Neutrophil (primary cell): Measurements from ENCODE around the gene SERPINB10.

Source experiments
- H3K27ac ChIP-seq: fragments of 200-600 bp; sonication (generic); 2 replicates; pipeline ENCODE4 v1.5.1; 2016; ENCODE audit warnings: mild to moderate bottlenecking, moderate library complexity
- H3K27me3 ChIP-seq: fragments of 200-600 bp; sonication (generic); 2 replicates; pipeline ENCODE4 v1.6.0; 2016; ENCODE audit warnings: mild to moderate bottlenecking
- H3K36me3 ChIP-seq: fragments of 200-600 bp; sonication (generic); 2 replicates; pipeline ENCODE4 v1.5.1; 2017
- H3K4me1 ChIP-seq, 2 experiments: fragments of 200-600 bp in 1 of 2; sonication (generic) in 1 of 2; 1 replicate in 1 of 2; 2 replicates in 1 of 2; pipeline versions ENCODE4 v1.5.1 to v1.6.1; 2013 to 2016; ENCODE audit warnings: low read depth in 1 of 2, low read length in 1 of 2, mild to moderate bottlenecking in 1 of 2, moderate library complexity in 1 of 2; ENCODE audit not compliant: control insufficient read depth in 1 of 2, insufficient read depth in 1 of 2
- H3K4me3 ChIP-seq, 2 experiments: fragments of 200-600 bp in 1 of 2; sonication (generic) in 1 of 2; 1 replicate in 1 of 2; 2 replicates in 1 of 2; pipeline ENCODE4 v1.5.1; 2013 to 2016; ENCODE audit warnings: low read depth in 1 of 2, low read length in 1 of 2, mild to moderate bottlenecking in 1 of 2, moderate library complexity in 1 of 2
- H3K9me3 ChIP-seq: fragments of 200-600 bp; sonication (generic); 2 replicates; pipeline ENCODE4 v1.5.1; 2016
- TF ChIP-seq, protein P1 (sequence below): fragments of 200-600 bp; sonication (generic); IDR thresholded peaks from 2 replicates; pipeline ENCODE4 v1.5.1; 2016; ENCODE audit warnings: antibody characterized with exemption

SERPINB10 gene

DNA sequence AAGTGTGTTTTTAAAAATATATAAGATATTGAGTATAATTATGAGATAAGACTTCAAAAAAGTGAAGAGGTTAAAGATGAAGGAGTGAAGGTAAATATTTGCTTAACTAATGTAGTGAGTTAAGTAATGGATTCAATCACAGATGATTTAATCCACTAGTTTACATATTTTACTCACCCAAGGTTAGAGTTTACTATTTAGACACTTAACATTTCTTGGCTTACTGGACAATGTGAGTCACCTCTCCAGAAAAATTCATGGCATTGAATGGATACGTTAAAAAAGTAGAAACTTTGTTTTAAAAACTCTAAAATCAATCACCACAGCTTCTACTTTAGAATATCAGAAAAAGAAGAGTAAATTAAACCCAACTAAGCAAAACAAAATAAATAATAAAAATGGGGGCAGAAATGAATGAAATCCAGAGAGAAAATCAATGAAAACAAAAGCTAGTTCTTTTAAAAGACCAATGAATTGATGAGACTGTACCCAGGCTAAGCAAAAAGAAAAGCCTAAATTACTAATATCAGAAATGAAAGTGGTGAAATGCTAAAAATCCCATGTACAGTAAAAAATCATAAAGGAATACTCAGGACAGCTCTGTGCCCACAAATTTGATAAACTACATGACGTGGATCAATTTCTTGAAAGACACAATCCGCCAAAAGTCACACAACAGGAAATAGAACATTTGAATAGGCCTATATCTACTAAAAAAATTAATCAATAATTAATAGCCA lies 39.5 kb downstream of the SERPINB10 start:
- Histone ChIP-seq H3K36me3 (no peaks in the 10 kb centered on the region), H3K27me3 (no peaks in the 10 kb centered on the region), H3K27ac (no peak overlapping the region), H3K4me1 (peaks cover 6 to 8% of the 10 kb centered on the region in 2 experiments), H3K9me3 (no peaks in the 10 kb centered on the region), H3K4me3 (no peak overlapping the region)
- TF ChIP-seq, protein P1, sequence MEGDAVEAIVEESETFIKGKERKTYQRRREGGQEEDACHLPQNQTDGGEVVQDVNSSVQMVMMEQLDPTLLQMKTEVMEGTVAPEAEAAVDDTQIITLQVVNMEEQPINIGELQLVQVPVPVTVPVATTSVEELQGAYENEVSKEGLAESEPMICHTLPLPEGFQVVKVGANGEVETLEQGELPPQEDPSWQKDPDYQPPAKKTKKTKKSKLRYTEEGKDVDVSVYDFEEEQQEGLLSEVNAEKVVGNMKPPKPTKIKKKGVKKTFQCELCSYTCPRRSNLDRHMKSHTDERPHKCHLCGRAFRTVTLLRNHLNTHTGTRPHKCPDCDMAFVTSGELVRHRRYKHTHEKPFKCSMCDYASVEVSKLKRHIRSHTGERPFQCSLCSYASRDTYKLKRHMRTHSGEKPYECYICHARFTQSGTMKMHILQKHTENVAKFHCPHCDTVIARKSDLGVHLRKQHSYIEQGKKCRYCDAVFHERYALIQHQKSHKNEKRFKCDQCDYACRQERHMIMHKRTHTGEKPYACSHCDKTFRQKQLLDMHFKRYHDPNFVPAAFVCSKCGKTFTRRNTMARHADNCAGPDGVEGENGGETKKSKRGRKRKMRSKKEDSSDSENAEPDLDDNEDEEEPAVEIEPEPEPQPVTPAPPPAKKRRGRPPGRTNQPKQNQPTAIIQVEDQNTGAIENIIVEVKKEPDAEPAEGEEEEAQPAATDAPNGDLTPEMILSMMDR: no peak

DNA sequence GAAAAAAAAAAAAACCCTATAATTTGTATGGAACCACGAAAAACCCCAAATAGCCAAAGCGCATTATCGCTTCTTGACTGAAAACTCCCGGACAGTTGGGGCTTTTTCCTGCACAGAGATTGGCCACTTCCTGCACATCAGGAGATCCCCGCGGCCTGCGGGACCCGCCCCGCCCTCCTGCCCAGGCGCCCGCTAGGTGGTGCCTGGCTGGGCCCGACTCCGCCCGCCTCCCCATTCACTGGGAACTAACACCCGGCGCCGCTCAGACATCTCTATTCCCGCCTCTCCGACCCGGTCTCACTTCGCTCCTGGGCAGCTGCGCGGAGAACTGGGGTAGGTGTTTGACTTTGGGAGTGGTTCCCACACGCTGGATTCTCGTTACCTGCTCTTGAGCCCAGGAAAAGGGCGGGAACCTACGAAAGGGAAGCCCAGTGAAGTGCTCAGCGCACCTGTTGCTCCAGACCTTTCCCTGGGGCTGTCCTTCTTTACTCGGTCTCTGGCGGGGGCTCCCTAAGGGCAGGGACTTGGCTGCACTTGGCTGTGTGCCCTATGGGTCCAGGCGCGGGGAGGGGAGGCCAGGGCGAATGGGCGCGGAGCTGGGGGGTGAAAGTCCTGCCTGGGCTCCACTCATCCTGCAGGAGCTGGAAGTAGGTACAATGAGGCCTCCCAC lies 41.4 kb downstream of the SERPINB10 start, which contains the start of gene HMSD:
HMSD (plus strand) TSS at position 234 of the 670 bp plus-strand sequence. CDS start 4,155 bp downstream, outside the sequence.
- no peaks in the 10 kb centered on the region for H3K36me3 ChIP-seq
- H3K4me1 ChIP-seq: peaks cover 6 to 8% of the 10 kb centered on the region in 2 experiments
- TF ChIP-seq, protein P1: no peak
- H3K4me3 ChIP-seq: peak within 1 kb of the TSS; percentile 31 to 32
- no peak within 1 kb of the TSS for H3K27ac ChIP-seq
- H3K9me3 ChIP-seq: no peaks in the 10 kb centered on the region
- no peaks in the 10 kb centered on the region for H3K27me3 ChIP-seq

DNA sequence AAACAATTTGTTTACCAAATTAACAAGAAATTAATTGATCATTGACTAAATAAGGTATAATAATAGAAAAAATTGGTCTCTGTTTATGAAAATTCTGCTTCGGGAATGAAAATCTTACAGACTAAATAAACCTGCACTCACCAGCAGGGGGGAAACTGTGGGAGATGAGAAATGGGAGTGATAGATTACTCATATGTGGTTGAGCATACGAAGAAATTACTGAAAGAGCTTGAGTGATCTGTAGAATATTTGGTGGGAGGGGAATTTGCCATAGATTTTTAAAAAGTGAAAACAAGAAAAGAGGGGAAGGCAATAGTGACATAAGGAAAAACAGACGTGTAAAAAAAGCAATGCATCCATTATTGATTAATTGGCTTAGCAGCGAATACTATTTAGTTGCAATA lies 43.5 kb downstream of the SERPINB10 start:
- TF ChIP-seq, protein P1: no peak
- H3K27me3 ChIP-seq: no peaks in the 10 kb centered on the region
- H3K4me1 ChIP-seq: peaks cover 6 to 8% of the 10 kb centered on the region in 2 experiments
- no peak overlapping the region for H3K27ac ChIP-seq
- no peak overlapping the region for H3K4me3 ChIP-seq
- no peaks in the 10 kb centered on the region for H3K36me3 ChIP-seq
- no peaks in the 10 kb centered on the region for H3K9me3 ChIP-seq

DNA sequence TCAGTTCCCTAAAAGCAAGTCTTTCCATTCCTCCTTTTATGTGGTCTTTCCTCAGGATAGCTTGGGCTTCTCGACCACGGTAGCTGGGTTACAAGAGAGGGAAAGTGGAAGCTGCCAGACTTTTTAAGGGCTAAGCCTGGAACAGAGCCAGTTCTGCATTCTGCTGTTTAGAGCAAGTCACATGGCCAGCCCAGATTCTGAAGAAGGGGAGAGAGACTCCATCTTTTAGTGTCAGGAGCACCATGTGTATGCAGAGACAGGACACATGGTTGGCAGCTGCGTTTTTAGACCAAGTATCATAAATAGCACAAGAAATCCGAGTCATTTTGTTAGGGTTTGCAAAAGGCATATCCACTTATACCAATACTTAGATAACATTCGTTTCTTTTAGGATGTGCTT lies 46.1 kb downstream of the SERPINB10 start:
- Histone ChIP-seq H3K27ac (no peak overlapping the region), H3K27me3 (no peaks in the 10 kb centered on the region), H3K9me3 (no peaks in the 10 kb centered on the region), H3K36me3 (no peaks in the 10 kb centered on the region), H3K4me1 (peaks cover 6 to 8% of the 10 kb centered on the region in 2 experiments), H3K4me3 (no peak overlapping the region)
- TF ChIP-seq, protein P1: no peak

DNA sequence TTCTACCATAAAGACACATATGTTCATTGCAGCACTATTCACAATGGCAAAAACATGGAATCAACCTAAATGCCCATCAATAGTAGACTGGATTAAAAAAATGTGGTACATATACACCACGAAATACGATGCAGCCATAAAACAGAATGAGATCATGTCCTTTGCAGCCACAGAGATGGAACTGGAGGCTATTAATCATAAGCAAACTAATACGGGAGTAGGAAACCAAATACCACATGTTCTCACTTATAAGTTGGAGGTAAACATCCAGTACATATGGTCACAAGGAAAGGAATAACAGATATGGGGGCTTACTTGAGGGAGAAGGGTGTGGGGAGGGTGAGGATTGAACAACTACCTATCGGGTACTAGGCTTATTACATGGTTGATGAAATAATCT lies 49.0 kb downstream of the SERPINB10 start:
- Histone ChIP-seq H3K4me1 (no peaks in the 10 kb centered on the region), H3K27me3 (no peaks in the 10 kb centered on the region), H3K36me3 (no peaks in the 10 kb centered on the region), H3K9me3 (no peaks in the 10 kb centered on the region), H3K4me3 (no peak overlapping the region), H3K27ac (no peak overlapping the region)
- TF ChIP-seq, protein P1: no peak
